ENCODE data around the gene C1QTNF12.

DNA sequence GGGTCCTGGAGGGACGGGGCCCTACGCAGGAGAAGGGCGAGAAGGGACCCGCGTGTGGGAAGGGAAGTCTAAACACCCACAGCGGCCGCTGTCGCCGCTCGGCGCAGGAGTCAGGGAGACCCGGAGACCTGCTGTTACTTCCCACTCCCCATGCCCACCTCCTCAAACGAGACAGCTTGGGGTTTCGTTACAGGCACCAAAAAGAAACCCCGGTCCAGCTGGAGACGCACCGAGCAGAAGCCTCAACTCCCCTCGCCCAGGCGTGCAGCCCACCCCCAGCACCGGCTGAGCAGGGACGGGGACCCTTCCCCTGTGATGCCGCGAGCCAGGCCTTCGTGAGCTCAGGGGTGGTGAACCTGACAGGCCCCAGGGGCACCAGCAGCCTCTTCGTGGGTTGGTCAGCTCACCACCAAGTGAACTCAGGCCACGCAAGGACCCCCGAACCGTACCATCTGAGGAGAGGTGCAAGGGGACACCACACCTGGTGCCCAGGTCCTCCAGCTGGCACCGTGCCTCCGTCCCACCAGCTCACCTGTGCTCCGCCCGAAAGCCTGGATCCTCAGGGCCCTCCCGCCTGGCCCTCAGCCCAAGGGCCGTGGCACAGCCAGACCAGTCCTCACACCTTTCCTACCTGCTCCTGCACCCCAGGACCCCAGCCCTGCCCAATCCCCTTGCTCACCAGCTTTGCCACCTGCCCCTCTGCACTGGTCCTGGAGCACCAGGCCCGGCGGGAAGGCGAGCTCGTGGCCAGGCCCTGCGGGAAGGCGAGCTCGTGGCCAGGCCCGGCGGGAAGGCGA, 19.8 kb downstream of the C1QTNF12 start:
- TF ChIP-seq, protein P1, sequence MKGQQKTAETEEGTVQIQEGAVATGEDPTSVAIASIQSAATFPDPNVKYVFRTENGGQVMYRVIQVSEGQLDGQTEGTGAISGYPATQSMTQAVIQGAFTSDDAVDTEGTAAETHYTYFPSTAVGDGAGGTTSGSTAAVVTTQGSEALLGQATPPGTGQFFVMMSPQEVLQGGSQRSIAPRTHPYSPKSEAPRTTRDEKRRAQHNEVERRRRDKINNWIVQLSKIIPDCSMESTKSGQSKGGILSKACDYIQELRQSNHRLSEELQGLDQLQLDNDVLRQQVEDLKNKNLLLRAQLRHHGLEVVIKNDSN (IDR thresholded peaks at IDR 0.05): no peak
- TF ChIP-seq RAD21 (IDR thresholded peaks at IDR 0.05; ENCODE audit: low read depth): no peak
